Subcutaneous abdominal adipose tissue (tissue), 5 donors: ENCODE results near the gene WDR70.
"Not testable (repeated sequence)": the region's sequence is repeated elsewhere in the genome, so short reads cannot be mapped to it uniquely, and the experiment has no call there.

ENCODE experiments used
- H3K27ac ChIP-seq: one replicate; pipeline ENCODE4 v1.7.0; 2013; ENCODE audit warnings: low read depth, mild to moderate bottlenecking, inconsistent platforms, low read length, moderate library complexity
- H3K27me3 ChIP-seq, 5 donors: one replicate each; pipeline ENCODE4 v1.7.0; 2013; ENCODE audit warnings: low read length in 5 of 5, inconsistent platforms in 1 of 5; ENCODE audit not compliant: control insufficient read depth in 5 of 5, insufficient read depth in 4 of 5
- H3K36me3 ChIP-seq, 5 donors: one replicate each; pipeline ENCODE4 v1.7.0; 2013; ENCODE audit warnings: low read length in 5 of 5; ENCODE audit not compliant: control insufficient read depth in 5 of 5, insufficient read depth in 5 of 5
- H3K4me1 ChIP-seq, 5 donors: one replicate each; pipeline ENCODE4 v1.7.0; 2013; ENCODE audit warnings: low read length in 5 of 5, mild to moderate bottlenecking in 3 of 5, moderate library complexity in 1 of 5; ENCODE audit not compliant: control insufficient read depth in 5 of 5, insufficient read depth in 5 of 5
- H3K4me3 ChIP-seq, 5 donors: one replicate each; pipeline ENCODE4 v1.7.0; 2013; ENCODE audit warnings: low read length in 5 of 5, low read depth in 1 of 5
- H3K9ac ChIP-seq, 5 donors: one replicate each; pipeline ENCODE4 v1.7.0; 2013; ENCODE audit warnings: low read length in 5 of 5, mild to moderate bottlenecking in 4 of 5, moderate library complexity in 3 of 5
- H3K9me3 ChIP-seq, 5 donors: one replicate each; pipeline ENCODE4 v1.7.0; 2013; ENCODE audit warnings: low read length in 5 of 5; ENCODE audit not compliant: control insufficient read depth in 5 of 5
- donor health status: healthy.
- donor health status: healthy.
- donor health status: healthy.
- donor health status: healthy.
- donor health status: healthy.

Gene WDR70

DNA sequence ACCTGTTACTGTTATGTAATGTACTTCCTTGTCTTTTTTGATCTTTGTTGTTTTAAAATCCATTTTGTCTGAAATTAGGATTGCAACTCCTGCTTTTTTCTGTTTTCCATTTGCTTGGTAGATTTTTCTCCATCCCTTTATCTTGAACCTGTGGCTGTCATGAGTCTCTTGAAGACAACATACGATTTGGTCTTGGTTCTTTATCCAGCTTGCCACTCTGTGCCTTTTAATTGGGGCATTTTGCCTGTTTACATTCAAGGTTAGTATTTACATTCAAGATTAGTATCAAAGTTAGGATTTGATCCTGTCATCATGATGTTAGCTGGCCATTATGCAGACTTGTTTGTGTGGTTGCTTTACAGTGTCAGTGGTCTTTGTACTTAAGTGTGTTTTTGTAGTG, 304.0 kb downstream of the WDR70 start:
- Histone ChIP-seq H3K27me3 (no peaks in the 10 kb centered on the region), H3K27ac (no peak overlapping the region), H3K4me1 (no peaks in the 10 kb centered on the region), H3K4me3 (no peak overlapping the region), H3K36me3 (no peaks in the 10 kb centered on the region), H3K9me3 (peaks cover 0 to 3% (median 0%) of the 10 kb centered on the region in 5 donors), H3K9ac (no peak overlapping the region)

DNA sequence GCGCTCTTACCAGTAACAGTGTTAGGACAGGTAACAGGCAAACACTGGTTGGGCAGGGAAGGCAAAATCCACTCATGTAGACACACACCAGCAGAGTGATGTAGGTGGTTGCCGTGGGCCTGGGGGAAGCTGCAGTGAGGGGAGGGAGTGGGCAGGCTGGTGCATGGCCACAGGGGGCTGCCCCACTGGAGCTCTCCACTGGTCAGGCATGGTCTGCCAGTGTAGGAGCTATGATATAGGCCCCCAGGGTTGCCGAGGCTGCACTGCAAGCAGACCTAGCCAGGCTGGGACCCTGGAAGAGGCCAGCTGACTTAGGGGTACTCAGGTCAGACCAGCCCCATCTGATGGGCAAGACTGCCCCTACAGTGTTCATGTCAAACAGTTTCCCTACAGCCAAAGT, 306.1 kb downstream of the WDR70 start:
- no peak overlapping the region for H3K9ac ChIP-seq
- no peaks in the 10 kb centered on the region for H3K27me3 ChIP-seq
- H3K4me3 ChIP-seq, result no peak overlapping the region
- H3K27ac ChIP-seq, result no peak overlapping the region
- no peaks in the 10 kb centered on the region for H3K4me1 ChIP-seq
- H3K36me3 ChIP-seq, result peaks cover 0 to 3% (median 0%) of the 10 kb centered on the region in 5 donors
- peaks cover 0 to 3% (median 0%) of the 10 kb centered on the region in 5 donors for H3K9me3 ChIP-seq

DNA sequence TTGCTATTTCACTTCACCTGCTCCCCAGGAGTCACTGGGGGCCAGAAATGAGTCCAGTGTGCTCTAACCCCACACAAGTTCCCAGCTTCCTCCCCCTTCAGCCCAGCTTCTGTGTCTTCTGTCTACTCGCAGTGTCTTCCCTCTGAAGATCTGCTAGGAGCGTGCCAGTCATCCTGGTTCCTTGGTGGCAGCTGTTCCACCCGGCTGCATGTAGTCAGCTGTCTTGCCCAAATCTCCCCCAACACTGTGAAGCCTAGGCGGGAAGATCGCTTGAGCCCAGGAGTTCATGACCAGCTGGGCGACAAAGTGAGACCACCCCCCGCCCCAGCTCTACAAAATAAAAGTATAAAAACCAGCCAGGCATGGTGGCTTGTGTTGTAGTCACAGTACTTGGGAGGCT, 306.7 kb downstream of the WDR70 start:
- H3K4me1 ChIP-seq, result no peaks in the 10 kb centered on the region
- H3K9me3 ChIP-seq, result peaks cover 0 to 3% (median 0%) of the 10 kb centered on the region in 5 donors
- no peak overlapping the region for H3K4me3 ChIP-seq
- no peak overlapping the region for H3K9ac ChIP-seq
- no peak overlapping the region for H3K27ac ChIP-seq
- no peaks in the 10 kb centered on the region for H3K27me3 ChIP-seq
- H3K36me3 ChIP-seq, result peaks cover 0 to 3% (median 0%) of the 10 kb centered on the region in 5 donors

DNA sequence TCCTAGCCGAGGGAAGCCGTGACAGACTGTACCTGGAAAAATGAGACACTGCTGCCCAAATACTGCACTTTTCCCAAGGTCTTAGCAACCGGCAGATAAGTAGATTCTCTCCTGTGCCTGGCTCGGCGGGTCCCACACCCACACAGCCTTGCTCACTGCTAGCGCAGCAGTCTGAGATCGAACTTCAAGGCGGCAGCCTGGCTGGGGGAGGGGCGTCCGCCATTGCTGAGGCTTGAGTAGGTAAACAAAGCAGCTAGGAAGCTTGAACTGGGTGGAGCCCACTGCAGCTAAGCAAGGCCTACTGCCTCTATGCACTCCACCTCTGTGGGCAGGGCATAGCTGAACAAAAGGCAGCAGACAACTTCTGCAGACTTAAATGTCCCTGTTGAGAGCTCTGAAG, 309.8 kb downstream of the WDR70 start:
- not testable (repeated sequence) for H3K4me1 ChIP-seq, H3K27ac ChIP-seq, H3K9me3 ChIP-seq, H3K9ac ChIP-seq, H3K36me3 ChIP-seq, H3K4me3 ChIP-seq, H3K27me3 ChIP-seq

DNA sequence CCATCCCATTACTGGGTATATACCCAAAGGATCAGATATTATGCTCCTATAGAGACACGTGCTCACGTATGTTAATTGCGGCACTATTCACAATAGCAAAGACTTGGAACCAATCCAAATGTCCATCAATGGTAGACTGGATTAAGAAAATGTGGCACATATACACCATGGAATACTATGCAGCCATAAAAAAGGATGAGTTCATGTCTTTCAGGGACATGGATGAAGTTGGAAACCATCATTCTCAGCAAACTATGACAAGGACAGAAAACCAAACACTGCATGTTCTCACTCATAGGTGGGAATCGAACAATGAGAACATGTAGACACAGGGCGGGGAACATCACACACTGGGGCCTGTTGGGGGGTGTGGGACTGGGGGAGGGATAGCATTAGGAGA, 315.2 kb downstream of the WDR70 start:
- not testable (repeated sequence) for H3K9ac ChIP-seq, H3K36me3 ChIP-seq, H3K27me3 ChIP-seq, H3K9me3 ChIP-seq, H3K27ac ChIP-seq, H3K4me1 ChIP-seq, H3K4me3 ChIP-seq

DNA sequence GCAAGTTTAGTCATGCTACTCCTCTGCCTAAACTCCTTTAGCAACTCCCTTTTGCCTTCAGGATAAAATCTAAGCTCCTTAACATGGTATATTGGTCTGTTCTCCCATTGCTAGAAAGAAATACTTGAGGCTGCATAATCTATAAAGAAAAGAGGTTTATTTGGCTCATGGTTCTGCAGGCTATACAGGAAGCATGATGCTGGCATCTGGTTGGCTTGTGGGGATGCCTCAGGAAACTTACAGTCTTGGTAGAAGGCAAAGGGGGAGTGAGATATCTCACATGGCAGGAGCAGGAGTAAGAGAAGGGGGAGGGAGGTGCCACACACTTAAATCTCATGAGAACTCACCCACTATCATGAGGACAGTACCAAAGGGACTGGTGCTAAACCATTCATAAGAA, 315.7 kb downstream of the WDR70 start:
- Histone ChIP-seq H3K9me3 (peaks cover 0 to 4% (median 0%) of the 10 kb centered on the region in 5 donors), H3K27me3 (no peaks in the 10 kb centered on the region), H3K27ac (no peak overlapping the region), H3K4me3 (no peak overlapping the region), H3K4me1 (no peaks in the 10 kb centered on the region), H3K9ac (no peak overlapping the region), H3K36me3 (peaks cover 4 to 11% (median 8%) of the 10 kb centered on the region in 5 donors)

DNA sequence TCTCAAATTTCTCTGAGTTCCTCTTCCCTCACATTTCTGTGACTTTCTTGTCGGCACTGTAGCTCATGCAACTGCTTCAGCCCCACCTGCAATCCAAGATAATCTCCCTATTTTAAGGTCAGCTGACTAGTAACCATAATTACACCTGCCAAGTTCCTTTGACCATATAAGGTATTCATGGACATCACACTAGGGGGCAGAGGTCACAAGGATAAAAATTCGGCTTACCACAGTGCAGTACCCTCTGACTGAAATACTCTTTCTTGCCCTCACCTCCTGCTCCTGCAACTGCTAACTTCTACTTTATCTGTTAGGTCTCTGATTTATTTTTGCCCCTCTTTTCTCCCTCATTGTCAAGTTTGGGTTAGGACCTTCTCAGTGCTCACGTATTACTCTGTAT, 316.5 kb downstream of the WDR70 start:
- H3K9me3 ChIP-seq, result peaks cover 0 to 4% (median 0%) of the 10 kb centered on the region in 5 donors
- H3K9ac ChIP-seq, result no peak overlapping the region

DNA sequence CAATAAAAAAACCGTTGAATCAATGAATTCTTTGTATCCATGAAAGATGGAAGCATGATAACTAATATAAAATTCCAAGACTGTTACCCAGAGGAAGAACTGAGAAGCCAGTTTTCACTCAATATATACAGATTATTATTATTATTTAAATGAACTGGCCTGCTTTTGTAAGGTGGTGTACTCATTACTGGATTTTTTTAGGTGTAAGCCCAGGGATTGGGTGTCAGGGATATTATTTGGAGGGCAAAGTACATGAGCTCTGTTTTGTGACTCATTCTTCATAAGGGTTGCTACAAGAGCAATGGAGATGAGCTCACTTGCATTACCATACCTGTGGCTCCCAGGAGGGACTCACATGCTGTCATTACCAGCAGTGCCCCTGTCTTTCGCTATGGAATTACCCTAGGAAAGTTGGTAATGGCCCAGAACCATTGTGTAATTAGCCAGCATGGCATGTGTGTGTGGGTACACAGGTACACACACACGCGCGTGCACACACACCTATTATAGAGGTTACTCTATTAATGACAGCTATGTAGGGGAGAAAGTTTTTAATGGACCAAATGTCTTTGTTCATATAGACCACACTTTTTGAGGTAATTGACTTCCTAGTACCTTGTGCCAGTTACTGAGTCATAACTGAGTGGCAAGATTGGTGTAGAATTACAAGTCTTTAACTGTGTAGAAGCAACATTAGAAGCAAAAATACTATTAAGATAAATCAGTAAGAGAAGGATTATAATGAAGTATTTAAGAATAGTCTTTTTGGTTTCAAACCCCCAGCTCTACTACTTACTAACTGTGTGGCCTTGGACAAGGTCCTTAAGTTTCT, 317.3 kb downstream of the WDR70 start:
- Histone ChIP-seq H3K27me3 (no peaks in the 10 kb centered on the region), H3K4me3 (no peak overlapping the region), H3K9me3 (peaks cover 0 to 4% (median 0%) of the 10 kb centered on the region in 5 donors), H3K4me1 (no peaks in the 10 kb centered on the region), H3K27ac (no peak overlapping the region), H3K9ac (no peak overlapping the region), H3K36me3 (peaks cover 6 to 12% (median 8%) of the 10 kb centered on the region in 5 donors)

More for the DNA sequence above, 316.5 kb downstream of the WDR70 start:
- Histone ChIP-seq H3K4me1 (no peaks in the 10 kb centered on the region), H3K4me3 (no peak overlapping the region), H3K27me3 (no peaks in the 10 kb centered on the region), H3K36me3 (peaks cover 6 to 12% (median 8%) of the 10 kb centered on the region in 5 donors), H3K27ac (no peak overlapping the region)

DNA sequence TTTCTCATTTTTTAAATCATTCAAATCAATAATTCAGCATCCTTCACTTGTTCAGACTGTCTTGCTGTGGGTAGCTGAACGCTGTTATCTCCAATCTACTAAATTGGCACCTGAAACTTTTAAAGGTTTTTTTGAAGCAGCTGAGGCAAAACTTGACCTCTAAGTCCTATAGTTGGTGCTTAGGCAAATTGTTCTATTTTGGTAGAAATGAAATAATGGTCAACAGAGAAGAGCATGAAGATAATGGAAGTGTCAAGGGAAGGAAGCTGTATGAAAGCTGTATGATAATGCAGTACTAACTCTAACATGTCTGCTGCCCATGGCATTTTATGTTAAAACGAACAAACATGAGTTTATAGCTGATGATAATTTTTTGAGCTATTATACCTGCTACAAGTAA, 322.8 kb downstream of the WDR70 start:
- no peak overlapping the region for H3K27ac ChIP-seq
- no peaks in the 10 kb centered on the region for H3K4me1 ChIP-seq
- H3K9ac ChIP-seq, result no peak overlapping the region
- no peaks in the 10 kb centered on the region for H3K27me3 ChIP-seq
- no peaks in the 10 kb centered on the region for H3K9me3 ChIP-seq
- H3K4me3 ChIP-seq, result no peak overlapping the region
- peaks cover 8 to 28% (median 15%) of the 10 kb centered on the region in 5 donors for H3K36me3 ChIP-seq

DNA sequence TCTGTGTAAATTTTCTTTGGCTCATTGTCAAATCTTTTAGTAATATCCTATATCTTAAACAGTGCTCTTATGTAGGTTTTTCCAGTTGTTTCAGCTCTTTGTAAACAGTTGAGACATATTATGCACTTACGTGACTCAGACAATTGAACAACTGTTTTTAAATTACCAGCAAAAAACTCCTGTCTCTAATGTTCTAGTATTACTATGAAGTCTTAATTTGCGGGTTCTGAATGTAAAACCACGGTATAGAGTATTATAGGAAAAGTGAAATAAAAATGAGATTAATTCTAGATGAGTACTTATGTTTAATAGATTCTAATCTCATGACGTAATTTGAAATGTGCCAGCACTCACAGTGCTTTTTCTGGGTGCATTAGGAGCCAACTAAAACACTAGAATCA, 324.7 kb downstream of the WDR70 start:
- no peak overlapping the region for H3K4me3 ChIP-seq
- no peaks in the 10 kb centered on the region for H3K9me3 ChIP-seq
- no peak overlapping the region for H3K27ac ChIP-seq
- peaks cover 2 to 18% (median 11%) of the 10 kb centered on the region in 5 donors for H3K36me3 ChIP-seq
- no peak overlapping the region for H3K9ac ChIP-seq
- no peaks in the 10 kb centered on the region for H3K4me1 ChIP-seq
- H3K27me3 ChIP-seq, result no peaks in the 10 kb centered on the region
